Dendritic cell treated with granulocyte-macrophage colony-stimulating factor and Interleukin-4, amounts not matched to agents 40 ng/mL and 50 ng/mL, for 4 days (primary cell): Measurements from ENCODE around the gene KDM1A.
"Not testable (repeated sequence)": the region's sequence is repeated elsewhere in the genome, so short reads cannot be mapped to it uniquely, and the experiment has no call there.

ENCODE experiments used
- H3K27ac Mint-ChIP-seq: one replicate; pipeline ENCODE4 v1.8.0; 2022; ENCODE audit warnings: mild to moderate bottlenecking, mixed read lengths
- H3K27me3 Mint-ChIP-seq: one replicate; pipeline ENCODE4 v1.8.0; 2022; ENCODE audit warnings: mild to moderate bottlenecking, mixed read lengths
- H3K36me3 Mint-ChIP-seq: one replicate; pipeline ENCODE4 v1.8.0; 2022; ENCODE audit warnings: low read depth, mixed read lengths
- H3K4me1 Mint-ChIP-seq: one replicate; pipeline ENCODE4 v1.8.0; 2022; ENCODE audit warnings: low read depth, mixed read lengths
- H3K4me3 Mint-ChIP-seq: one replicate; pipeline ENCODE4 v1.8.0; 2022; ENCODE audit warnings: mild to moderate bottlenecking, moderate library complexity, mixed read lengths
- H3K9me3 Mint-ChIP-seq: one replicate; pipeline ENCODE4 v1.8.0; 2022; ENCODE audit warnings: mixed read lengths
- intact Hi-C: fragments of 100-400 bp; cut with micrococcal nuclease; formaldehyde crosslinking; loops from one replicate; pipeline ENCODE4 v1.15.0; 2022

Gene KDM1A

GRCh38 chr1:23019094-23019862 is at the start of gene KDM1A:
Gene KDM1A (plus strand): TSS chr1:23019468. CDS start chr1:23019597, 129 bp downstream.
- Mint-ChIP-seq H3K27me3 (no peaks in the 10 kb centered on the region), H3K4me3 (peak within 1 kb of the TSS; percentile 79), H3K4me1 (peaks cover 62% of the 10 kb centered on the region), H3K36me3 (peaks cover 13% of the 10 kb centered on the region), H3K9me3 (peaks cover 8% of the 10 kb centered on the region), H3K27ac (peak within 1 kb of the TSS; percentile 84)
- intact Hi-C loops = no loop called here

GRCh38 chr1:22970096-22970495 is 49.2 kb upstream of the KDM1A start:
- no peaks in the 10 kb centered on the region for H3K36me3 Mint-ChIP-seq
- intact Hi-C loops = loop anchor here (10.0 kb wide), 1 partner anchor 315 kb away; no protein-coding TSS in a partner anchor
- no peak overlapping the region for H3K4me3 Mint-ChIP-seq
- peaks cover 11% of the 10 kb centered on the region for H3K9me3 Mint-ChIP-seq
- H3K27ac Mint-ChIP-seq = no peak overlapping the region
- no peaks in the 10 kb centered on the region for H3K4me1 Mint-ChIP-seq
- peaks cover 58% of the 10 kb centered on the region for H3K27me3 Mint-ChIP-seq

GRCh38 chr1:22971161-22971560 is 48.1 kb upstream of the KDM1A start:
- intact Hi-C loops = loop anchor here (10.0 kb wide), 1 partner anchor 314 kb away; no protein-coding TSS in a partner anchor
- peaks cover 60% of the 10 kb centered on the region for H3K27me3 Mint-ChIP-seq
- peaks cover 2% of the 10 kb centered on the region for H3K4me1 Mint-ChIP-seq
- H3K4me3 Mint-ChIP-seq = no peak overlapping the region
- H3K9me3 Mint-ChIP-seq = peaks cover 8% of the 10 kb centered on the region
- H3K36me3 Mint-ChIP-seq = no peaks in the 10 kb centered on the region
- H3K27ac Mint-ChIP-seq = no peak overlapping the region

GRCh38 chr1:22971611-22972405 is 47.5 kb upstream of the KDM1A start:
- Mint-ChIP-seq H3K9me3 (peaks cover 1% of the 10 kb centered on the region), H3K4me1 (peaks cover 8% of the 10 kb centered on the region), H3K36me3 (no peaks in the 10 kb centered on the region), H3K27ac (no peak overlapping the region), H3K4me3 (no peak overlapping the region), H3K27me3 (peaks cover 56% of the 10 kb centered on the region)
- intact Hi-C loops = loop anchor here (10.0 kb wide), 1 partner anchor 313 kb away; no protein-coding TSS in a partner anchor

- peaks cover 8% of the 10 kb centered on the region for H3K4me1 Mint-ChIP-seq
- H3K27ac Mint-ChIP-seq = no peak within 1 kb of the TSS
- H3K36me3 Mint-ChIP-seq = no peaks in the 10 kb centered on the region
- H3K27me3 Mint-ChIP-seq = peaks cover 55% of the 10 kb centered on the region
- no peak within 1 kb of the TSS for H3K4me3 Mint-ChIP-seq
- H3K9me3 Mint-ChIP-seq = no peaks in the 10 kb centered on the region
- intact Hi-C loops = loop anchor here (10.0 kb wide), 1 partner anchor 312 kb away; no protein-coding TSS in a partner anchor
Observed at GRCh38 chr1:22972760-22973159, 46.5 kb upstream of the KDM1A start, which contains the start of gene LACTBL1. Gene LACTBL1 (minus strand): TSS chr1:22972866. CDS start chr1:22972316, 550 bp downstream.

- Mint-ChIP-seq H3K27me3 (peaks cover 32% of the 10 kb centered on the region), H3K4me3 (no peak overlapping the region), H3K9me3 (no peaks in the 10 kb centered on the region), H3K4me1 (peaks cover 8% of the 10 kb centered on the region), H3K36me3 (no peaks in the 10 kb centered on the region), H3K27ac (no peak overlapping the region)
- intact Hi-C loops = loop anchor here (1.0 to 10.0 kb wide), 3 partner anchors 123 to 309 kb away; no protein-coding TSS in a partner anchor
Observed at GRCh38 chr1:22975694-22976093, 43.6 kb upstream of the KDM1A start.

GRCh38 chr1:22976127-22976460 is 43.2 kb upstream of the KDM1A start:
- Mint-ChIP-seq H3K9me3 (no peaks in the 10 kb centered on the region), H3K4me1 (peaks cover 8% of the 10 kb centered on the region), H3K4me3 (no peak overlapping the region), H3K27me3 (peaks cover 29% of the 10 kb centered on the region), H3K27ac (no peak overlapping the region), H3K36me3 (no peaks in the 10 kb centered on the region)
- intact Hi-C loops = loop anchor here (1.0 to 10.0 kb wide), 3 partner anchors 122 to 309 kb away; no protein-coding TSS in a partner anchor

GRCh38 chr1:22976461-22977243 is 42.6 kb upstream of the KDM1A start:
- intact Hi-C loops = loop anchor here (1.0 to 10.0 kb wide), 3 partner anchors 122 to 308 kb away; no protein-coding TSS in a partner anchor
- H3K4me1 Mint-ChIP-seq = peaks cover 8% of the 10 kb centered on the region
- H3K27me3 Mint-ChIP-seq = peaks cover 24% of the 10 kb centered on the region
- no peak overlapping the region for H3K27ac Mint-ChIP-seq
- no peaks in the 10 kb centered on the region for H3K36me3 Mint-ChIP-seq
- H3K4me3 Mint-ChIP-seq = no peak overlapping the region
- no peaks in the 10 kb centered on the region for H3K9me3 Mint-ChIP-seq

GRCh38 chr1:22978299-22978698 is 41.0 kb upstream of the KDM1A start:
- no peak overlapping the region for H3K27ac Mint-ChIP-seq
- intact Hi-C loops = loop anchor here (10.0 kb wide), 1 partner anchor 307 kb away; no protein-coding TSS in a partner anchor
- no peaks in the 10 kb centered on the region for H3K9me3 Mint-ChIP-seq
- H3K36me3 Mint-ChIP-seq = no peaks in the 10 kb centered on the region
- H3K4me1 Mint-ChIP-seq = peaks cover 8% of the 10 kb centered on the region
- H3K4me3 Mint-ChIP-seq = no peak overlapping the region
- peaks cover 11% of the 10 kb centered on the region for H3K27me3 Mint-ChIP-seq

- intact Hi-C loops = loop anchor here (10.0 kb wide), 1 partner anchor 64 kb away; no protein-coding TSS in a partner anchor
- H3K36me3 Mint-ChIP-seq, H3K9me3 Mint-ChIP-seq, H3K4me1 Mint-ChIP-seq, H3K27me3 Mint-ChIP-seq, H3K27ac Mint-ChIP-seq, H3K4me3 Mint-ChIP-seq: not testable (repeated sequence)
Observed at GRCh38 chr1:22980471-22980790, 38.8 kb upstream of the KDM1A start.

GRCh38 chr1:22983944-22984343 is 35.3 kb upstream of the KDM1A start:
- Mint-ChIP-seq H3K4me1 (no peaks in the 10 kb centered on the region), H3K36me3 (no peaks in the 10 kb centered on the region), H3K27me3 (peaks cover 10% of the 10 kb centered on the region), H3K9me3 (no peaks in the 10 kb centered on the region), H3K4me3 (no peak overlapping the region), H3K27ac (no peak overlapping the region)
- intact Hi-C loops = loop anchor here (10.0 kb wide), 1 partner anchor 61 kb away; no protein-coding TSS in a partner anchor

GRCh38 chr1:22992384-22992783 is 26.9 kb upstream of the KDM1A start:
- H3K27ac Mint-ChIP-seq, intact Hi-C loops, H3K4me3 Mint-ChIP-seq, H3K27me3 Mint-ChIP-seq, H3K4me1 Mint-ChIP-seq, H3K36me3 Mint-ChIP-seq, H3K9me3 Mint-ChIP-seq: not testable (repeated sequence)

- H3K36me3 Mint-ChIP-seq, H3K4me1 Mint-ChIP-seq, H3K27me3 Mint-ChIP-seq, intact Hi-C loops, H3K9me3 Mint-ChIP-seq, H3K27ac Mint-ChIP-seq, H3K4me3 Mint-ChIP-seq: not testable (repeated sequence)
Observed at GRCh38 chr1:22993220-22993795, 26.0 kb upstream of the KDM1A start.
